Stimulated activated CD8-positive, alpha-beta memory T cell treated with anti-CD3 and anti-CD28 coated beads, Interleukin-12 subunit alpha, Interleukin-12 subunit beta, amount 100 ng/mL, for 24 hours (primary cell): Measurements from ENCODE around the gene FAM185A.
"Not testable (repeated sequence)": the region's sequence is repeated elsewhere in the genome, so short reads cannot be mapped to it uniquely, and the experiment has no call there.

ENCODE experiments used
- DNase-seq: peaks from one replicate; pipeline ENCODE4 v3.0.0-alpha.2; 2020; ENCODE audit errors: extremely low read depth

Gene FAM185A

GRCh38 chr7:102748605-102749444, at the start of gene FAM185A:
Gene FAM185A, plus strand, starts transcription at chr7:102748999. Its CDS starts 209 bp downstream, at chr7:102749208.
- DNase-seq: peak; percentile 91

DNA sequence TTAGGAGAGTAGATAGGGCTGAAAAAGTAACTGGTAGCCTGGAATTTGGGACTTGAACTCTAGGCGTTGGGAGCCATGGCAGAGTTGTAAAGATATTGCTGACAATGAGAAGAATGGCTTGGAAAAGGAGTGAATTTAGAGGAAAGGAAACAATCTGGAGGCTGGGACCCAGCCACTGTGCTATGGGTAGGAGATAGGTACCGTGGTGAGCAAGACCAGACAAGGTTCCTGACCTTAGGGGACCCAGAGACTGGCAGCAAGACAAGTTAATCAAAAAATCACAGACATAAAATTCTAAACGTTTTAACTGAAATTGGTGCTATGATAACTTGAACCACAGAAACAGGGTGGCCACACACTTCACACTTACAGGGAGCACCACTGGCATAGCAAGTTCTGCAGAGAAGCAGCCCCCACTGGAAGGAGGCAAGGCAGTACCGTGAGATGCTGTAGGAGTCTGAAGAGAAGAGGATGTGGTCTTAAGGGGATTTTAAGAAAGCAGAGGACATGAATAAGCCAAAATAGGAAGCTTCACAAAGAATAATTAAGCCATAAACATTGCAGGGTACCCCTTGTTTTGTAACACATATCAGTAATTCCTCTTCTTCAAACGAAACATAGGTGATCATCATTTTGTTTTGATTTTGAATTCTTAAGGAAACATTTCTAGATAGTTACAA, 35.6 kb upstream of the FAM185A start:
- not testable (repeated sequence) for DNase-seq

DNA sequence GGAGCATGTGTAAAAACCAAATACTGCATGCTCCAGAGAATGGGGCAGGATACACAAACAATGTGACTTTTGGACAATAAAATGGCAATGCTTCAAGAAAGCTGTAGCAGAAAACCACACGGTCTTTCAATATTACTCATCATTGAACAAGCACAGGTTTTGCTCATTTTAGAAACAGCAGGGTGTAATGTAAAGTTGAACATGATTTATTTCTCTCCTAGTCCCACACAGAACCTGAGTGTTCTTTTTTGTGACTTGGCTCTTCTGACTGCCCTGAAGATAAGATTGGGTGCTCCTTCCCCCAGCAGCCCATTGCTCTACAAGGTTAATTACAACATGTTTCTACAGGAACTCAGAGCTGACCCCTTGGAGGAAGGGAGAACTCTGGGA, 35.1 kb upstream of the FAM185A start:
- DNase-seq: not testable (repeated sequence)

DNA sequence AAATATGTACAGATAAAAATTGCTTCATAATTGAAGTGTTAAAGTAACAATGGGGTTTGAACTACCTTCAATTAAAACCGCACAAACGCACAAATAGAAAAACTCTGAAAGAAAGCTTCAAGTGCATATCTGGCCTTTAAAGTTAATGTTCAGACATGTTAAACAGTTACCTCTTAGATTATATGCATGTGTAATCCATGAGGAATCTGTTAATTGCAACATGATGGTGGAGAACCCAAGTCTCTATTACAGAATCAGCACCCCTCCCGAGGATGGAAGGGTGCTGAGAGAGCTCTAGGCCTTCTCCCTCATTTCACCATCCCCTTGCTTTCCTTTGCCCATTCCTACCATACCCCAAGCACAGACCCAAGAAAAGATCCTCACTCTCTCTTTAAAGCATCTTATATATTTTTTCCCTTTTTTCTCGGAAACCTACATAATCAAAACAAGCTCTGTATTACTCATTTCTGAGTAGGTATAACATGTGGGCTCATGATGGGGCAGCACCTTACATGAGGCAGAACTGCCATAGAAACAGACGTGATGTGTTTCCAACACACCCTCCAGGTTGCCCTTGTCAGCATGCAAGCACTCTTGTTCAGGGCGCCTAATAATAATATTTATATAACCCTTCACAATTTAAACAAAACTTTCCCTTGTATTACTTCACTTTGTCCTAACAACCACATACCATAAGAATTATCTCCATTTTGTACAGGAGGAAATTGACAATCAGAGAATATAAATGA, 33.9 kb upstream of the FAM185A start:
- DNase-seq: not testable (repeated sequence)

- DNase-seq: not testable (repeated sequence)
Observed at GRCh38 chr7:102715718-102716117, 33.1 kb upstream of the FAM185A start.

DNA sequence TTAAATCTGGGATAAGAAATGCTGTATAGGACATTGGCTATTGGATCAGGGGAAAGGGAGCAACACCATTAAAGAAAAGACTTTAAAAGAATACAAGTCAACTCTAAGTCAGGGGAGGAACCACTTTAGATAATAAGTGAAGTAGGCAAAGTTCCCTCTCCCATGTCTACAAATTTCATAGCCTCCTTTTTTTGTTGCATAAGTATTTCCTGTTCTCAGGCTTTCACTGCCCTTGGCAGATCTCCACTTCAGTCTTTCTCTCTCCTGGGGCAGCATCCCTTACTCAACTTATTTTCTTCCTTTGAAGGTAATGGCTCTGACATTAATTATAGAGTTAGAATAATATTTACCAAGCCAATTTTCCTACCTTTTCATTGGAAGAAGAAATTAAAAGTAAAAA, 30.3 kb upstream of the FAM185A start:
- not testable (repeated sequence) for DNase-seq

- DNase-seq: not testable (repeated sequence)
Observed at GRCh38 chr7:102726170-102726569, 22.6 kb upstream of the FAM185A start.

- not testable (repeated sequence) for DNase-seq
Observed at GRCh38 chr7:102729670-102730069, 19.1 kb upstream of the FAM185A start.

DNA sequence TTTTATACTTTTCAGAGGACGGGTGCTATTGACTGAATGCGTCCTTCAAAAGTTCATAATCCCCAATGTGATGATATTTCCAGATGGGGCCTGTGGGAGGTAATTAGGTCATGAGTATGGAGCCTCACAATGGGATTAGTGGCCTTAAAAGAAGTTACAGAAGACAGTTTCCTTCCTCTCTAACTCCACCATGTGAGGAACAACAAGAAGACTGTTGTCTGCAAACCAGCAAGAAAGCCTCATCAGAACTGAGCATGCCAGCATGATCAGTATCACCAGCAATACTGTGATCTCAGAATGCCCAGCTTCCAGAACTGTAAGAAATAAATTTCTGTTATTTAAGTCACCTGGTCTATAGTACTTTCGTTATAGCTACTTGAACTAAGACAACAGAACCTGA, 18.4 kb upstream of the FAM185A start:
- not testable (repeated sequence) for DNase-seq

GRCh38 chr7:102742002-102742771, 6.6 kb upstream of the FAM185A start:
- DNase-seq: not testable (repeated sequence)

DNA sequence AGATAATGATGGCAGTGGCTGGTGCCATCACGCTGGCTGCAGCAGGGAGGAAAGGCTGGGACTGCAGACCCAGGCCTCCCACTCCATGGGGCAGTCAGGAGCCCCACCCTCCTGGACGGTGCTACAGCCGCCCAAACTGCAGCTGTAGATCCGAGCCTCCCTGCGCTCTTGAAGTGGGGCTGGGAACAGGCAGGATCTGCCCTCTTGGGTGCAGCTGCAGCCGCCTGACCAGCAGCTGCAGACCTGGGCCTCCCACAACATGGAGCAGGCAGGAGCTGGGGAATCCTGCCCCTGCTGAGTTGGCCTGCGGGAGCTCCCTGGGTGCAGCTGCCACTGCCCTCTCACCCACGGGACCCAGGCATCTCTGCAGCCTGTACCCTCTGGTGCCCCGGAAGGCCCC, 4.9 kb upstream of the FAM185A start:
- DNase-seq: not testable (repeated sequence)

- not testable (repeated sequence) for DNase-seq
Observed at GRCh38 chr7:102745494-102746288, 3.1 kb upstream of the FAM185A start.

- DNase-seq: not testable (repeated sequence)
Observed at GRCh38 chr7:102749445-102749786, 617 bp downstream of the FAM185A start.

- not testable (repeated sequence) for DNase-seq
Observed at GRCh38 chr7:102758227-102758626, 9.4 kb downstream of the FAM185A start.

DNA sequence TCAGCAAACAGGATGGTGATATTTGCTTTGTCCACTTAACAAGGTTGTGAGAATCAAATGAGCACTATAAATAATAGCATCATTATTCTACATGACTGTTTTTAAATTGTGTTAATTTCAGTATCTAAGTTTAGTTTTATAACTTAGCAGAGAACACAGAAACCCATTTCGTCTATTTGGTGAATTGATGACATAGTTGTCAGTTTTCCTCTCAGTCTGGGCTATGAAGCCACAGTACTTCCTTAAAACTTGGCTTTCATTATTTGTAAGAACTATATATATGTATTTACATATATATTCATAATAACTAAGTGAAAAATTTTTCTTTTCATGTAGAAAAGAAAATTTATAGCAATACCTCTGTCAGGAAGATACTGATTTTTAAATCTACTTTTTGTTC, 11.1 kb downstream of the FAM185A start:
- not testable (repeated sequence) for DNase-seq

- DNase-seq: not testable (repeated sequence)
Observed at GRCh38 chr7:102761234-102761633, 12.4 kb downstream of the FAM185A start.

DNA sequence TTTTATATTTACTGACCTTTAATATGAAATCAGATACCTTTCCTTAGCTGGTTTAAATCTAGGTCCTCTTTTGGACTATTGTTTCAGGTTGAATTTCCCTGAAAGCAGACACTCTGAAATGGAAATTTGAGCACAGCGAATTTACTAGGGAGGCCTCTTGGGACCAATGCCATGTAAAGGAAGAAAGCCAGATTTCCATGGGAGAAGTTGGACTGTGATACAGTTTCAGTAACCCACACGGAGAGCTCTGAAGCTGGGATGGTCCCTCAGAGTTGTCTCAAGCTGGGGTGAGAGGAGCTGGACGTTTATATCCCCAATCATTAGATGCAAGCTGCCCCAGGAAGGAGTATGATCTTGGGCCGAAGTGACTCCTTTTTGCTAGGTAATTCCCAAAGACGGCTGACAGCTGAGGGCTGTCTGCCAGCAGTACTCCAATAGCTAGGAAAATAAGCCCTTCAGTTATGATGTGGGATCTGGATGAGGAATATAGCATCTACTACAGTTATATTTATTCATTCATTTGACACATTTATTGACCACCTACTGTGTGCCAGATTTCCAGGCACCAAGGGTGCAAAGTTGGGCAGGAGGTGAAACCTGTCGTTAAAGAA, 14.6 kb downstream of the FAM185A start:
- not testable (repeated sequence) for DNase-seq

GRCh38 chr7:102769657-102770192, 20.9 kb downstream of the FAM185A start:
- DNase-seq: not testable (repeated sequence)

GRCh38 chr7:102770467-102770866, 21.7 kb downstream of the FAM185A start:
- not testable (repeated sequence) for DNase-seq

- DNase-seq: not testable (repeated sequence)
Observed at GRCh38 chr7:102776217-102776616, 27.4 kb downstream of the FAM185A start.
